Dedifferentiated amniotic fluid mesenchymal stem cell (primary cell): ENCODE results near the gene MIPEP.

Source experiments
- DNase-seq: peaks from one replicate; pipeline ENCODE4 v3.0.0-alpha.2; 2016; ENCODE audit errors: extremely low spot score

MIPEP gene

GRCh38 chr13:23715092-23715761 is 174.0 kb downstream of the MIPEP start:
- DNase-seq: no peak

- DNase-seq: no peak
These were observed 174.5 kb downstream of the MIPEP start for GRCh38 chr13:23714672-23715071.

GRCh38 chr13:23711355-23711754 is 177.8 kb downstream of the MIPEP start:
- DNase-seq: no peak

- no peak for DNase-seq
These were observed 178.8 kb downstream of the MIPEP start for GRCh38 chr13:23710366-23710765.

- DNase-seq: no peak
These were observed 179.7 kb downstream of the MIPEP start for GRCh38 chr13:23709536-23709935.

- no peak for DNase-seq
These were observed 181.5 kb downstream of the MIPEP start for GRCh38 chr13:23707674-23708073.

- DNase-seq: no peak
These were observed 183.6 kb downstream of the MIPEP start for GRCh38 chr13:23705583-23705982.

- DNase-seq: no peak
These were observed 185.8 kb downstream of the MIPEP start for GRCh38 chr13:23703246-23703860.

- DNase-seq: no peak
These were observed 187.6 kb downstream of the MIPEP start for GRCh38 chr13:23701636-23702035.

GRCh38 chr13:23701186-23701585 is 188.0 kb downstream of the MIPEP start:
- no peak for DNase-seq

GRCh38 chr13:23699271-23699670 is 189.9 kb downstream of the MIPEP start:
- no peak for DNase-seq

- DNase-seq: no peak
These were observed 191.4 kb downstream of the MIPEP start for GRCh38 chr13:23697772-23698313.

GRCh38 chr13:23696610-23697009 is 192.6 kb downstream of the MIPEP start:
- DNase-seq: no peak

- DNase-seq: no peak
These were observed 193.3 kb downstream of the MIPEP start for GRCh38 chr13:23695711-23696464.

- DNase-seq: no peak
These were observed 194.0 kb downstream of the MIPEP start for GRCh38 chr13:23695196-23695595.

- no peak for DNase-seq
These were observed 196.4 kb downstream of the MIPEP start for GRCh38 chr13:23692816-23693215.

- DNase-seq: no peak
These were observed 198.5 kb downstream of the MIPEP start for GRCh38 chr13:23690668-23691067.

- no peak for DNase-seq
These were observed 200.9 kb downstream of the MIPEP start for GRCh38 chr13:23688336-23688735.

GRCh38 chr13:23687614-23688013 is 201.6 kb downstream of the MIPEP start:
- DNase-seq: no peak

- no peak for DNase-seq
These were observed 202.3 kb downstream of the MIPEP start for GRCh38 chr13:23686948-23687347.

GRCh38 chr13:23685416-23685815 is 203.8 kb downstream of the MIPEP start:
- DNase-seq: no peak

- DNase-seq: no peak
These were observed 204.6 kb downstream of the MIPEP start for GRCh38 chr13:23684647-23685046.

- DNase-seq: no peak
These were observed 206.1 kb downstream of the MIPEP start for GRCh38 chr13:23683084-23683483.
